NOMO-1 (cell line): ENCODE results near the gene PPP2R2D.

Source experiments
- DNase-seq, 2 experiments: peaks; one replicate each; lab custom pipeline; 2025; ENCODE audit not compliant: unreplicated experiment in 2 of 2; lab: John Stamatoyannopoulos, UW

Gene PPP2R2D

GRCh38 chr10:131900350-131901152, at the start of gene PPP2R2D:
PPP2R2D (plus strand) TSS chr10:131901008; CDS start chr10:131901149, 141 bp downstream.
- DNase-seq, result peak; percentile 91 to 94

- DNase-seq, result no peak
Measured at GRCh38 chr10:131851346-131851745, 49.5 kb upstream of the PPP2R2D start.

DNA sequence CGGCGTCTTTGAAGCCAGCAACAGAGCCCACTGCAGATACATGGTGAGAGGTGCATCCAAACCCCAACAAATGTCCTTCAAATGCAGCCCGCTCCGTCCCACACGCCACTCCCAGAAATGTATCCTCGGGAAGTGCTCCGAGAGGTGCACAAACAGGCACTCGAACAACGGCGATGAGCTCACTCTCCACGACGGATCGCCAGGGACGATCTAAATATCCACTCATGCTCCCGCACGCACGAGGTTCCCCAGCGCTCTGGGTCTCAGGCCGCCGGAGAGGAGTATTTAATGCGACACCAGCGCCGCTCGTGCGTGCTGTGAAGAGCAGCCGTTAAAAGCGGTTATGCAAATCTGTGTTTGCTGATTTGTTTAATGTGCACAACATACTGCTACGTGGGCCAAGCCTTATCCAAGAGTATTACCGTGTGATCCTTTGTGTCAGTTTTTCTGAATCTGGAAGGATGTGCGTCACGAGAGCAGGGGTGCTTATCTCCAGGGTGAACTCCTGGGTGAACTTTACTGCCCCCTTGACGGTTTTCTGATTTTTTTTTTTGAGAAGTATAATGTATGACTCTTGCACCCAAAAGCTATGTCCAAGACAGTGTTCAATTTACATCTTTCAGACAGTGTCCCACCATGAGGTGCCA, 48.5 kb upstream of the PPP2R2D start:
- no peak for DNase-seq

DNA sequence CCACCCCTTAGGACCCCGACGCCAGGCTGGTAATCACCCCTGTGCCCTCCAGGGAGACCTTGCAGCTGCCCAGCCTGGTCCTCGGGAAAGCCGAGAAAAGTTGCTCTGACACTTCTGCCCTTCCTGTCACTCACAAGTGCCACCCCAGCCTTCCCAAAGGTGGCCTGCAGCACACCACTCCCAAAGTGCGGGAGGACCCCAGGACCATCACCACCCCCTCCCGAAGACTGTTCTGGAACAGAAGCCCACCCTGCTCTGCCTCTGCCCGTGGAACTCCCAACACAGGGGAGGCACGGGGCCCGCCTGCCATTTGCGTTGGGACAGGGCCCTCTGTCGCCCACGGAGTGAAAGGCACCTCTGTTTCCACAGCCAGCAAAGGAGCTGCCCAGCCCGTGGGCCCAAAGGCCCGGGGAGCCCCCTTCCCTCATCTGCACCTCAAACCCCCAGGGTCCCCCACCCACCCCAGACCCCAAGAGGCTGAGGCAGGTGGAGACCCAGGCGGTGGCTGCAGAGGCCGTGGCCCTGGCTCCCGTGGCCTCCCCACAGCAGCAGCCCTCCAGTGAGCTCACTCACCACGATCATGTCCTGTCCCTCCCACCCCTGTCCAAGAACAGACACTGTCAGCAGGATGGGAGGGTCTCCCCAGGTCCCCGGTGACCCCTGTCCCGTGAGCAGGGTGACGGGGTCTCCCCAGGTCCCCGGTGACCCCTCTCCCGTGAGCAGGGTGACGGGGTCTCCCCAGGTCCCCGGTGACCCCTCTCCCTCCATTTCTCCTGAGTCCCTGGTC, 47.8 kb upstream of the PPP2R2D start:
- DNase-seq, result no peak

DNA sequence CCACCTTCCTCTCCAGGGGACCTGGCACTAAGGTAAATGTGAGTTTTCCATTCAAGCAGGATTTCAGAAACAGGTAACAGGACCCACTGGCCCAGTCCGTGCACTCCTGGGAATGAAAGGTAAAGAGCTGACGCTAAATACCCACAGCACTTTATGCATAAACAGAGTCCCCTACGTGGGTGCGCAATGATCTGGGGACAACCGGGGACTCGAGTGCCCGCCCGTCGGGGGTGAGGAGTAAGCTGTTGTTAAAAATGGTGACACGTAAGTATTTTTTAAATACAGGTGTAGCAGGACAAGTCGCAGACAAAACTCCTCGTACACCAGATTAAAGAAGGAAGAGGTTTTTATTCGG, 47.2 kb upstream of the PPP2R2D start:
- DNase-seq, result no peak

DNA sequence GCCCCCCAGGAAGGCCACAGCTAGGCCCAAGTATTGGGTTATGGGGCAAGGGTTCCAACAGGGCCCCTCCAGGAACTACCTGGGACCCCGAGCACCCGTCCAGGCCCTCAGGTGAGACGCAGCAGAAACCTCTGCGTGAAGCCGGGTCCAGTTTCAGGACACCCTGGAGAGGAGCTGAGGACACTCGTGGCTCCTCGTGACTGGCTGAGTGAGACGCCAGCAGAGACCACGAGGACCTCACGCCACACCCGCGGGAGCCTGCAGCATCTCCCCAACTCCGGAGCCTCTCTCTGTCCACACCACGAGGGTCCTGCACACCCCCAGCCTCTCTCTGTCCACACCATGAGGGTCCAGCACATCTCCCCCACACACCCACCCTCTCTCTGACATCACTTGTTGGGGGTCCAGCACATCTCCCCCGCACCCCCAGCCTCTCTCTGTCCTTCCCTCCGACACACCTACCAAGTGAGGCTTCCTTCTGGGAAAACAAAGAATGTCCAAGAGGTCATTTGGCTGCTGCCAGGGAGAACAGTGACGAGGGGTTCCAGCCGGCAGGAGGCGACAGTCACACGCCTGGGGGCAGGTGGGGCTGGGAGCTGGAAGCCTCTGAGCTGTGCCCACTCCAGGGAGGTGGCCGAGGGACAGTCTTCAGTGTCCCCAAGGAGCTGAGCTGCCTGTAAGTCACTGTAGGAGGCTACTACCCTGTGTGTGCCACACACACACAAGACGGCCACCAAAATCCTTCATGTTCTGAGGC, 46.1 kb upstream of the PPP2R2D start:
- DNase-seq, result no peak

- DNase-seq, result no peak
Measured at GRCh38 chr10:131855461-131856401, 45.1 kb upstream of the PPP2R2D start.

DNA sequence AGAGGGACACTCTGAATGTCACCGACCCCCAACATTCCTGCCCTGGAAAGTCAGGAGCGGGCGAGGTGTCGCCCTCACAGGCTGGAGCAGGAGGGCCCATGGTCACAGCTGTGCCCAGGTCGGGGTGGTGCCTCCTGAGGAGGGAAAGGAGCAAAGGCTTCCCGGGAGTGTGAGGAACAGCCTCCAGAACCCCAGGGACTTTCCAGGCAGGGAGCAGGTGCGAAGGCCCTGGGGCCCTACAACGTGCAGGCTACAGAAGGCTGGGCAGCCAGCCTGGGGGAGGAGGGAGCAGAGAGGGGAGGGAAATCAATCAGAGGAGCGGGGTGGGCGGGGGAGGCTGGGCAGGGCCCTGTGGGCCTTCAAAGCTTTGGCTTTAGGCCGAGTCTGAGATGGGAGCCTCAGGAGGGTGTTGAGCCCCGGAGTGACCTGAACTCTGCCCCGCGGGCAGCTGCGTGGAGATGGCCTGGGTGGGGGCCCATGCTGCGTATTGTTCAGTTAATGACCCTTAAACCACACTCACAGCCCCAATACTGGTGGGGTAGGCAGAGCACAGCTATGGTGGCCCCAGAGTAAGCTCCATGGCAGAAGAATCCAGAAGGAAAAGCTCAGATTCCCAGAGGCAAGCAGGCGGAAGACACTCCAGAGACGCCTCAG, 44.2 kb upstream of the PPP2R2D start:
- DNase-seq, result no peak

DNA sequence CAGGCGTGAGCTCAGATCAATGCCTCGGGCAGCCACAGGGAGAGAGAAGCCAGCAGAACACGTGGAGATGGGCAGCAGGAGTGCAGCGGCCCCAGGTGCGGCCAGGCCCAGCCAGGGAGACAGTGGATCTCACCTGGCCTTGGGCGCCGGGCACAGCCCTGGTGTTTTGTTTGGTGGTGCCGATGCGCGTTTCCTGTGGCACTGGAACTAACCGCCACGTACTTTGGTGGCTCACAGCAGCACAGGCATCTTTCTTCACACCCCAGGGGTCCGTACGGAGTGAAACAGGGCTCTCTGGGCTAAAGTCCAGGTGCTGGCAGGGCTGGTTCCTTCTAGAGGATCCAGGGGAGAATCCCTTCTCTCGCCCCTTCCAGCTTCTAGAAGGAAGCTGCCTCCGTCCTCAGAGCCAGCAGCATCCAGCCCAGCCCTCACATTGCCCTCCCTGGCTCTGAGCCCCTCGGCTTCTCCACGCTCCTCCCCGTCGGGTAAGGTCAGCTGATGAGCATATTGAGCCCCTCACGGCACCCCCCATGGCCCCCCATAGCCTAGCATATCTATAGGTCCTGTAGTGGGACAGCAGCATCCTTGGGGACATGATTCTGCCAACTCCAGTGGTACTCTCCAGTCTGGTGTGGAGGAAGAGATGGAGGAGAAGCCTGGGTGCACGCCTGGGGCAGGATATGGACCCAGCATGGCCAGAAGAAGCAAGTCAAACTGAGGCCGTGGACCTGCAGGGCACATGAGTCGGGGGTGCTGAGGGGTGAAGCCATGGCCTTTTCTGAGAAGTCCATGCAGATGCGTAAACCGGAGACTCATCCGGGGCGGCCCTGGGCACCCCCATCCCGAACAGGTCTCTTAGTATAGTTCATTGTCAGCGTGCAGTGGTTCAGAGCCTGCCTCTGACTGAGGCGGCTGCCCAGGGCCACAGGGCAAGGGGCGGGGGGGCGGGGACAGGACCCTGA, 43.4 kb upstream of the PPP2R2D start:
- no peak for DNase-seq

- no peak for DNase-seq
Measured at GRCh38 chr10:131858118-131858515, 42.7 kb upstream of the PPP2R2D start.

DNA sequence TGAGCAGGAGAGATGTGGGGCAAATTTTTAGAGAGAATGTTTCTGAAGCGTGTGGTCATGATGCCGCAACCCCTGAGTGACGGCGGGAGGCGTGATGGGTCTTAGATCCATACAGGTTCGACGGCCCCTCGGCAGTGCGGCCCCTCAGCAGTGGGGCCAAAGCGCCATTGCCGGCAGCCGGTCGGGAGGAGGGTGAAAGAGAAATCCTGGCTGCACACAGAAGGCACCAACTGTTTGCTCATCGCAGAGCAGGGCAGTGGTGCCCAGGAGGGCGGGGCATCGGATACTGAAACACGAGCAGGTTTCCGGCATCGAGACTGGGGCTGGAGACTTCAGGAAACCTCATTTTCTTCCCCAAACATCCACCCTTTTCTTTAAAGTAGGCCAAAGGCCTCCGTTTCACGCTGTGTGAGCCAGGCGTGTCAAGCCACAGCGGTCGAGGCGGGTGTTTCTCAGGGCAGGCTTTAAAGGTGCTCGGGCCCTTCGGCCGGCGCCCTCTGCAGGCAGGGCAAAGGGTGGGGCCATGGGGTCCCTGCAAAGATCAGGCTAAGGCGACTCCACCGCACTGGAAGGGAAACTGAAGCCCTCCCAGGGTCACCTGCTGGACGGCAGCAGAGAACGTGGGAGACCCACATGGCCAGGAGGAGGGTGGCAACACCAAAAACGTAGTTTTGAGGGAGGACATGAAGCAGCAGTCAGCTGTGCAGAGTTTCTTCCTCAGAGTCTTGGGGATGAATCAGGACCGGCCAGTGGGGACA, 42.0 kb upstream of the PPP2R2D start:
- DNase-seq, result no peak

DNA sequence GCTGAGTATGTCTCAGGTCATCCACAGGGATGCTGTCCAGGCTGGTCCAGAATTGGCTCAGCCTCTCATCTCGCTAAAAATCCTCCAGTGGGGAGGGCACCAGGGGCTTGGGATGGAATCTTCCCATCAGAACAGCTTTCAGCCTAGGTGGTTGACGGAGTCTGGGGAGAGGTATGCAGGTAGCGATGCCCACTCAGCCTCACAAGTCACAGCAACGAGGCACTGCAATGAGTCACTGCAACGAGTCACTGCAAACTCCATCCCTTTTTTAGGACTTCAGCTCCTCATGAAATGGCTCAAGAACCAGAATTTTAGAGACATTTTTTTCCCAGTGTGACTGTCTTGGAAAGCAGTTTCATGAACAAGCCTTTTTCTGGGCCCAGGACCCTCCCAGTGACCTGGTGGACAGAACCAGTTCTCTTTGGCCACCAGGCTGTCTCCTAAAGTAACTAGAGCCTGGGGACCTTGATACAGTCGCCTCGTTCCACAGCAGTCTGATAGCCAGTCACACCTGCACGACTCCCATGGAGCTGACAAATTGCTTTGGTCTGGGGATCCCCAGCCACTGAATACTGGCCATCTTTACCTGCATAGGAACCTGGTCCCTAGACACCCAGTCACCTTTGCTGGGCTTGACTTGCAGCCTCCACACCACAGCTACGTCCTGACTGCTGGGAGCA, 41.3 kb upstream of the PPP2R2D start:
- no peak for DNase-seq

DNA sequence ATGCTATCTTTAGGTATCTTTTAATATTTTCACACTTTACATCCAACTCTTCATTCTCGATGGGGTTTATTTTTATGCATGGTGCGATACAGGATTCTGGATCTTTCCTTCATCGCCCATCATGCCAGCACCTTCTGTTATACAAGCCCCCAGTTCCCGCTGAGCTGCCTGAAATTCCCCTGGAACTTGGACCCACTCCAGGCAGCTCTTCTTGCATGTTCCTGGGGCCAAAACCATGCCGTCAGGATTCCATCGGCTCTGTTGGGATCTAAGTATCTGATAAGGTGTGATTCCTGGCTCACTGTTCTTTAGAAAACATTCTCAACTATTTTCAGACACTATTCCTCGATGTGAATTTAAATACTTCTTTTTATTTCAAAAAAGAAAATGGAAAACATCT, 40.5 kb upstream of the PPP2R2D start:
- DNase-seq, result no peak

DNA sequence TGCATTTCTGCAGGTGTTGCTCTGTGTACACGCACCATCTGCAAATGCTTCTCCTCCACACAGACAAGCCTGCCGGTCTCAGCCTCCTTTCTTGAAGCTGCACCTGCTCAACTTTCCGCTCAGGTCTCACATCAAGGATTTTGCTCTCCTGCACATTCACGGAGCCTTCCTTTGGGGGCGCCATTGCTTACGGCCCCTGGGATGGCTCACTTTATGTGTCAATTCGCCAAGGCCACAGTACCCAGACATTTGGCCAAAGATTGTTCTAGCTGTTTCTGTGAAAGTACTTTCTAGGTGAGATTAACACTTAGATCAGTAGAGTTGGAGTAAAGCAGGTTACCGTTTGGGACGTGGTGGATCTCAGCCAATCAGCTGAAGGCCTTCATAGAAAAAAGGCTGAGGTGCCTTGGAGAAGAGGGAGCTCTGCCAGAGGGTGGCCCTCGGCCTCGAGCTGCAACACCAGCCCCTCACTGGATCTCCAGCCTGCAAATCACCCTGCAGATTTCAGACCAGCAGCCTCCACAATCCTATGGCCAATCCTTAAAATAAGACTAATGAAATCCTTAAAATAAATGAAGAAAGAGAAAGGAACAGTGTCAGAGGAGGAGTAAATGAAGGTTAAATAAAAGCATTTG, 39.9 kb upstream of the PPP2R2D start:
- no peak for DNase-seq

GRCh38 chr10:131862548-131862947, 38.3 kb upstream of the PPP2R2D start:
- no peak for DNase-seq

DNA sequence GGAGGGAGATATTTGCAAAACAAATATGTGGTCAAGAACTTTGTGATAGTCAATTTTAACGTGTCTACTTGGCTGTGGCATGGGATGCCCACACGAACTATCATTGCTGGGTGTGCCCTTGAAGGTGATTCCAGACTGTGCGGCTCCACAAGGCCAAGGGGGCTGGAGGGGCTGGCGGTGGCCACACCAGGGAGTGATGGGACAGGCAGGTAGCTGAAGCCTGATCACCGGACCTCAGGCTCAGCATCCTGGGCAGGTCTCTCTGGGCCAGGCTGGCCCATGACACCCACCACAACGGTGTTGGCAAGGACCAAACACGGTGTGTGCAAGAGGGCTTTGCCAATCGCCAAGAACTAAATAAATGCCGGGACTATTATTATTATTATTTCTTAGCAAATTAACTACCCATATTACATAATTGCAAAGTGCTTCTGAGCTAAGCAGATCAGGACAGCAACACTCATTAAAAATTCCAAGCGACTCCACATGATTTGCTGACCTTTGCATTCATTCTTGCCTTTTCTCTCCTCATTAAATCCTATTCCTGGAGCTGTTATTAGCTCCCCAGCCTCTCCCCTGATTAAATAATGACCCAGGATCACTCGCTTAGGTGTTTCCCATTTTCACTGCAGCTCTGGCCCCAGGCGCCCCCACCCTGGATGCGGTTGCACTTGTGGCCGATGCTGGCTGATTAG, 35.4 kb upstream of the PPP2R2D start:
- DNase-seq, result no peak
